Measurements from ENCODE around the gene HSD17B11. TPM values are rescaled to one million over a fixed set of nuclear protein-coding genes. Genes with fewer than 3 reads are reported as not detected.
"Not testable (repeated sequence)": the region's sequence is repeated elsewhere in the genome, so short reads cannot be mapped to it uniquely, and the experiment has no call there.

Gene HSD17B11
- total and polyA plus RNA-seq, 2 of the 8 experiments (the other 6 are each of a cell fraction or from before 2014, with no cell fraction given), result 6.0 to 9.0 TPM

- H3K27ac ChIP-seq (ENCODE audit: low read depth, low read length); H4K20me1 ChIP-seq (replicated peaks in 1 of 2; ENCODE audit: control insufficient read depth in 1 of 2, insufficient read depth in 2 of 2, low read length in 2 of 2); H3K4me1 ChIP-seq (replicated peaks in 1 of 4; ENCODE audit: control insufficient read depth in 3 of 4, insufficient read depth in 4 of 4, low read length in 3 of 4); H3K79me1 ChIP-seq (ENCODE audit: low read depth, low read length); POLR2A ChIA-PET (ENCODE audit: partially characterized antibody); H3K56ac ChIP-seq (replicated peaks; ENCODE audit: insufficient read length, low read depth, low read length); H3K4me2 ChIP-seq (ENCODE audit: insufficient read depth in 1 of 2, low read depth in 2 of 2, low read length in 2 of 2); H4K5ac ChIP-seq (ENCODE audit: insufficient read length, low read depth, low read length); CTCF ChIA-PET (ENCODE audit: partially characterized antibody); H3K4me3 ChIP-seq (ENCODE audit: extremely low read depth in 1 of 4, insufficient read depth in 2 of 4, low read depth in 3 of 4, low read length in 4 of 4); H3K4ac ChIP-seq (replicated peaks; ENCODE audit: insufficient read length, low read depth, low read length); H3K23me2 ChIP-seq (ENCODE audit: low read depth, low read length); H4K8ac ChIP-seq (ENCODE audit: extremely low read depth, insufficient read depth, low read length); DNase-seq (ENCODE audit: low read depth in 1 of 2, low spot score in 2 of 2); H3K9me3 ChIP-seq (ENCODE audit: insufficient read depth in 2 of 2, low read depth in 1 of 2, low read length in 1 of 2); H2AK5ac ChIP-seq (ENCODE audit: low read depth, low read length); H2BK5ac ChIP-seq (ENCODE audit: low read depth, low read length); H4K91ac ChIP-seq (replicated peaks; ENCODE audit: insufficient read length, low read length); H3K23ac ChIP-seq (ENCODE audit: insufficient read length); FAIRE-seq; H3K18ac ChIP-seq (ENCODE audit: extremely low read depth, low read length); H3K79me2 ChIP-seq (ENCODE audit: control insufficient read depth in 1 of 2, insufficient read depth in 2 of 2, low read length in 2 of 2); H2AFZ ChIP-seq (ENCODE audit: low read length); H3K27me3 ChIP-seq (replicated peaks in 1 of 4; ENCODE audit: control insufficient read depth in 3 of 4, extremely low read depth in 1 of 4, insufficient read depth in 3 of 4, low read length in 3 of 4); H3K36me3 ChIP-seq (ENCODE audit: control insufficient read depth in 2 of 4, insufficient read depth in 4 of 4, low read length in 3 of 4); H2BK15ac ChIP-seq (ENCODE audit: low read length); H2BK20ac ChIP-seq (ENCODE audit: low read length); H3K9ac ChIP-seq (replicated peaks in 1 of 4; ENCODE audit: extremely low read depth in 1 of 4, low read depth in 3 of 4, low read length in 3 of 4); H3K14ac ChIP-seq (ENCODE audit: insufficient read length); H2BK120ac ChIP-seq (replicated peaks; ENCODE audit: low read depth, low read length); H2BK12ac ChIP-seq (ENCODE audit: low read depth, low read length): not testable (repeated sequence)
- WGBS, 2 experiments (ENCODE audit: extremely low coverage in 1 of 2, insufficient coverage in 1 of 2, insufficient read length in 1 of 2, insufficient replicate concordance in 2 of 2, low coverage in 1 of 2, low lambda C conversion rate in 2 of 2, missing lambda C conversion rate in 1 of 2), result 89% methylated on average over 11 of the region's 11 CpGs; no CpG with 5 or more reads in 1 of the 2 experiments
Observed at GRCh38 chr4:87294911-87295310, 96.1 kb downstream of the HSD17B11 start.

Data from H1 (cell line).